MG63 (cell line): Measurements from ENCODE around the gene KCNK18. TPM values are rescaled to one million over a fixed set of nuclear protein-coding genes. Genes with fewer than 3 reads are reported as not detected.

Source experiments
- DNase-seq: peaks from one replicate; pipeline ENCODE4 v3.0.0-alpha.2; 2020
- H3K27me3 ChIP-seq: fragments of 250-450 bp; sonication (Bioruptor Pico); 2 replicates; pipeline ENCODE4 v1.5.1; 2020; ENCODE audit warnings: mild to moderate bottlenecking, moderate library complexity
- H3K36me3 ChIP-seq: fragments of 250-450 bp; sonication (Bioruptor Pico); 2 replicates; pipeline ENCODE4 v1.5.1; 2020; ENCODE audit warnings: mild to moderate bottlenecking, moderate library complexity
- H3K4me3 ChIP-seq: fragments of 250-450 bp; sonication (Bioruptor Pico); 2 replicates; pipeline ENCODE4 v1.5.1; 2020; ENCODE audit warnings: mild to moderate bottlenecking, moderate library complexity
- H3K9me3 ChIP-seq: fragments of 250-450 bp; sonication (Bioruptor Pico); 2 replicates; pipeline ENCODE4 v1.5.1; 2020; ENCODE audit warnings: mild to moderate bottlenecking, moderate library complexity
- total RNA-seq: library from RNA; depleted of rRNA; stranded (reverse); fragments of >200 nt; shearing (Covaris generic); gene quantifications from 2 replicates; pipeline ENCODE4 v1.2.3, GENCODE V29; 2014; ENCODE audit warnings: low replicate concordance; rRNA removed

KCNK18 gene
- total RNA-seq, result not detected in 2 replicates

DNA sequence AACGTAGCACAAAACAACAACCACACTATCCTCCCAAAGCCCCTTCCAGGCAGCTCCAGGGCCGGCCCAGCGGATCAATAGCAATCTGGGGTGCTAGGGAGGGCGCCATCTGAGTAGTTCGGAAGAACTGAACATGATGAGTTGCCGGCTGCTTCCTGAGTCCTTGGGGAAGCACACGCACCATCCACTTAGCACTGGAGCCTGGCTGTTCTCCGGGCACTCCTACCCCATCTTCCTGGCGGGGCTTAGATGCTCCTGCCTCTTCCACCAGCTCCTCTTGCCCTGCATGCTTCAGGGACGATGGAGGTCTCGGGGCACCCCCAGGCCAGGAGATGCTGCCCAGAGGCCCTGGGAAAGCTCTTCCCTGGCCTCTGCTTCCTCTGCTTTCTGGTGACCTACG lies at the start of gene KCNK18:
Gene KCNK18 (plus strand): TSS at position 301 of the 400 bp plus-strand sequence. CDS start 0 bp downstream, at position 301.
- Histone ChIP-seq H3K4me3 (no peak within 1 kb of the TSS), H3K36me3 (no peaks in the 10 kb centered on the region), H3K9me3 (no peaks in the 10 kb centered on the region), H3K27me3 (no peaks in the 10 kb centered on the region)
- no peak for DNase-seq

DNA sequence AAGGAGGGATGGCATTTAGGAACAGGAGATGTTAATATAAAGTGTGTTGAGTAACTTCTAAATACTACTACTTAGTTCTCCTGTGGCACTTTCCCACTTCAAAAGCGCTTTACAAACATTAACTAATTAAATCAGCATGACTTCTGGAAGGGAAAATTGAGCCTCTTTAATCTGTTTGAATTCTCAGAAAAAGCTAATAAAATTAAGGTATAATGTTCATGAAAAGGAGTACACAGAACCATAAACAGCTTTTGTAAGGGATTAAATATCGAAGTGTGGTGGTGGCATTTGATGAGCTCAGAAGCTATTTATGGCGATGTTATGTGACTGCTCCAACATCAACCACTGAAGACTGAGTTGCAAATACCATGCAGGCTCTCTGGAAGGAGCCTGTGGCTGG lies 49.0 kb upstream of the KCNK18 start:
- Histone ChIP-seq H3K9me3 (no peaks in the 10 kb centered on the region), H3K4me3 (no peak overlapping the region), H3K27me3 (peaks cover 16% of the 10 kb centered on the region), H3K36me3 (no peaks in the 10 kb centered on the region)
- DNase-seq, result no peak

- Histone ChIP-seq H3K9me3 (no peaks in the 10 kb centered on the region), H3K4me3 (no peak overlapping the region), H3K27me3 (no peaks in the 10 kb centered on the region), H3K36me3 (no peaks in the 10 kb centered on the region)
- no peak for DNase-seq
These were observed 44.6 kb upstream of the KCNK18 start for GRCh38 chr10:117152668-117153067.

DNA sequence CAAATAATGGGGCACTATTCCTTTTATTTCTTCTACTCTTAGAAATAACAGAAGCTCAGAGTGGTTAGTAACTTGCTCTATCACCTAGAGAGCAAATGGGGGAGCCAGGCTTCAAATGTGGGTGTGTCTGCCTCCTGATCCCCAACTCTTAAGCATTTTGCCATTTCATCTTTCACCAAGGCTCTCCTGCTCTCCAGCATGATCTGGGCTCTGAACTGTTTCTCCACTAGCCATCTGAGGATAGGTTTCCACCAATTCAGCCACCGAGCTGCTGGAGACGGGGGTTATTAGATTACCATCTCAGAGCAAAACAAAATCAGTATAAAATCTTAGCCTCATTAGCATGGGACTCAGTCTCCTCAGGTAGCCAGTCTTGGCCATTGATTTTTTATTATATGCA lies 39.0 kb upstream of the KCNK18 start:
- peaks cover 32% of the 10 kb centered on the region for H3K27me3 ChIP-seq
- no peaks in the 10 kb centered on the region for H3K9me3 ChIP-seq
- no peak for DNase-seq
- H3K4me3 ChIP-seq, result no peak overlapping the region
- H3K36me3 ChIP-seq, result no peaks in the 10 kb centered on the region

DNA sequence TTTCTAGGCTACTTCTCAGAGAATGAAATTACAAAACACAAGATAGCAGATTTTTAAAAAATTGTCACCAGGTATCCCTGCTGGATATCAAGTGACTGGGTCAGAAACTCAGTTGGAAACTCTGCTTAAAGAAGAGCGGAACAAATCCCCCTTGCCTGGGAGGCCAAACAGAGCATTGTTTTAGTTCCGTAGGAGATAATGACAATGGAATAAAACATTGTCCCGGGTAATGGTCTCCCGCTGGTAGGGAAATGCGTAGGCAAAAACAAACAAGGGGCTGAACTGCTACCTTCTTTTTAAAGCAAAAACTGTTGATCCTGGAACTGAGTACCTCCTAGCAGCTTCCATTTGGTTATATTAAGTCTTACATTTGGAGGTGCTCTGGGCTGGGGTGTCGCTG lies 37.9 kb upstream of the KCNK18 start:
- peaks cover 32% of the 10 kb centered on the region for H3K27me3 ChIP-seq
- DNase-seq, result no peak
- no peak overlapping the region for H3K4me3 ChIP-seq
- H3K9me3 ChIP-seq, result no peaks in the 10 kb centered on the region
- H3K36me3 ChIP-seq, result no peaks in the 10 kb centered on the region

- DNase-seq, result no peak
- Histone ChIP-seq H3K36me3 (no peaks in the 10 kb centered on the region), H3K27me3 (peaks cover 33% of the 10 kb centered on the region), H3K4me3 (no peak overlapping the region), H3K9me3 (no peaks in the 10 kb centered on the region)
These were observed 36.7 kb upstream of the KCNK18 start for GRCh38 chr10:117160567-117160966.

DNA sequence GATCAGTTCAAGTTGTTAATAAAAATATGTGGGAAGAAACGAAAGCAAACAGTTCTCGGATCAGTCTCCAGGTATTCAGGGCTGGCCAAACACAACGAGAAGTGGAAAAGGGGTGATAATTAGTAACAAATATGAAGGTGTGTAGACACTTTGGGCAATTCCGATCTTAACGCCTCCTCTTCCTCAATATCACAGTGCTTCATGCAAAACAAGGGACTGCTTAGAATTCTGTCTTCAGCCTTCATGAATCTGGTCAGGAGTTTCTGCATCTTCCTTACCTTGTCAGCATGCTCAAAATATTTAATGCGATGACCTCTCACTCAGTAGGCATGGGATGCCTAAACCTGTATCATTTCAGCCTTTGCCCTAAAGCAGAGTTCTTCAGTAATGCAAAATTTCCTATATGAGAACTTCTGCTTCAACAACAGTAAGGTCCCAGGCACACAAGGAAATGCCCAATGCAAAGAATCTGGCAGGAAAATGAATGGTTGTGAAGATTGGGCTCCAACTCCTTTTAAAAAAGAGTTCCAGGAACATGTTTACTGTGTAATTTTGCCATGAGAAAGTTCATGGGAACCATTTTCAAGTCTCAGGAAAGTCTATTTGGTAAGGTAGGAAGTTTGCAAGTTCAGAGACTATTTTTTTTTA lies 35.8 kb upstream of the KCNK18 start:
- DNase-seq, result no peak
- peaks cover 39% of the 10 kb centered on the region for H3K27me3 ChIP-seq
- H3K36me3 ChIP-seq, result no peaks in the 10 kb centered on the region
- H3K4me3 ChIP-seq, result no peak overlapping the region
- H3K9me3 ChIP-seq, result no peaks in the 10 kb centered on the region

- Histone ChIP-seq H3K27me3 (peaks cover 39% of the 10 kb centered on the region), H3K9me3 (no peaks in the 10 kb centered on the region), H3K36me3 (no peaks in the 10 kb centered on the region), H3K4me3 (peak overlapping the region; percentile 31)
- no peak for DNase-seq
These were observed 34.9 kb upstream of the KCNK18 start for GRCh38 chr10:117162093-117163060.

DNA sequence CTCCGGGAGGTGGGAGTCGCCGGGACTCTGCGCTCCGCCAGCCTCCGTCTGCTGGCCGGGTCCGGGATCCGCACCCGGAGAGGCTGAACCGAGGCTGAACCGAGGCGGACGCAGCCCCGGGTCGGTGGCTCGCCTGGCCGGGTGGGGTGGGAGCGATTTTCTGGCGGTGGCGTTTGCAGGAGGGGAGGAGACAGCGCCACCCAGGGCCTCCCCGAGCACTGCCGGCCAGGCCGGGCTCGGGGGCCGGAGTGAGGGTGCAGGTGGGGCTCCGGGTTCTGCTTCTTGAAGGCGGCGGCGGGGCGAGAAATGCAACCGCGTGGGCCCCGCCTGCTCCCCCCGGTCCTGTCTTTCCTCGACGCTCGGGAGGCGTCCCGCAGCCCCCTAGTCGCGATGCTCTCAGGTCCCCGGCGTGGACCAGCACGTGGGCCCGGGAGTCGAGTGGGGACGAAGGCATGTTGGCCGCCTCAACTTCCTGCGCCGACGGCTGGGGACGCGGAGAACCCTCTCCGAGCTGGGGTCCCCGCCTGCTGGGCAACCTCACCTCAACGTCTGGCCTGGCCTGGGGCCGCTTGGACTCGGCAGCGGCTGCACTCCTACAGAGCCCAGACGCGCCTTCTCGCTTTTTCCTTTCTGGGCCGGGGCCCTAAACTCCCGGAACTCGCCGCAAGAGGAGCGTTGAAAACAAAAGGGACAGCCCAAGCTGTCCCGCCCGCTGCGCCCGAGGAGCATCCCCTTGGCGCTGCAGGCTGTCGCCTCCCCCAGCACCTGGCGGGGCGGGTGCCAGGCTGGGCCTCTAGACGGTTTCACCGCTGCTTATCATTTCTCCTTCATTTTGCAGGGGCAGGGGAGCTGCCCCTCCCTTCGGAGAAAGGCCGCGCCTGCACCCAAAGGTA lies 34.0 kb upstream of the KCNK18 start:
- no peaks in the 10 kb centered on the region for H3K9me3 ChIP-seq
- DNase-seq, result peak; percentile 26
- no peaks in the 10 kb centered on the region for H3K36me3 ChIP-seq
- peak overlapping the region; percentile 31 for H3K4me3 ChIP-seq
- H3K27me3 ChIP-seq, result peaks cover 38% of the 10 kb centered on the region

GRCh38 chr10:117163954-117164548 lies 33.2 kb upstream of the KCNK18 start:
- H3K27me3 ChIP-seq, result peaks cover 36% of the 10 kb centered on the region
- H3K36me3 ChIP-seq, result no peaks in the 10 kb centered on the region
- DNase-seq, result no peak

DNA sequence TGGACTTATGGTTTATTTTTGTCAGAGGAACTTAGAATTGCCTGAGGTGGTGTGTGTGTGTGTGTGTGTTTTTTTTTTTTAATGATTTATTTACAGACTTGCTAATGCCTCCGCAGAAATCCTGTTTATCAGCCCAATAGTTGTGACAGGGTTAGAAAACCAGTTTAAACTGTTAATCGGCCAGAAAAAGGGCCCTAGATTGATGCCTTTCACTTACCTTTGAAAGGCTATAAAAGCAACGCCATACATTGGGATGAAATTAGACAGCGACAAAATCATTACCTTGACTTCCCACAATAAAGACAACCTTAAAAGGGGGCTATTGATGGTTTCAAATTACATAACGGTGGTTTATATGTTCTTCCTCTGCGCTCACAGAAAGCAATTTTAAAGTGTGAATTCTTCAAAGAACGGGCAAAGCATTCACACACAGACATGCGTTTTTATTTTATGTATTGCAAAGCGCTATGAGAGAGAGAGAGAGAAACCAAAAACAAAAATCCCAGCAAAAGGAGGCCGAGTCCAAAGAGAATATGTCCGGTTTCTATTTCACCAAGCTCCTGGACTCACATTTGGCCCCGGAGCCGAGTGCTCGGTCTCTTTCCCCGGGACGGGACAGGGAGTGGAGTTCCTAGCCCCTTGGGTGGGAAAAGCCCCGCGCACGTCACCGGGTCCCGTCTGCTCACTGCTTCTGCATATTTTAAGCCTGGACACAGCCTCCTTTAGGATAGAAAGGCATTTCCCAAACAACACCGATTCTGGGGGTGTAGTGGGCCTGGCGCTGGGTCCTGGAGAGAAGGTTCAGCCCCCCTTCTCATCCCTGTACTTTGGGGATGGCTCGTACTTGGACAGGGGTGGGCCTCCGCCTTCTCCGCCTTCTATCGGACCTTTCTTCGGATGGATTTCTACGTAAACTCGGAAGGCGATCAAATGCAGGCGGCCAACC lies 32.4 kb upstream of the KCNK18 start:
- H3K27me3 ChIP-seq, result peaks cover 30% of the 10 kb centered on the region
- H3K36me3 ChIP-seq, result no peaks in the 10 kb centered on the region
- H3K9me3 ChIP-seq, result no peaks in the 10 kb centered on the region
- H3K4me3 ChIP-seq, result no peak overlapping the region
- DNase-seq, result no peak

More at GRCh38 chr10:117163954-117164548, 33.2 kb upstream of the KCNK18 start:
- Histone ChIP-seq H3K4me3 (no peak overlapping the region), H3K9me3 (no peaks in the 10 kb centered on the region)

DNA sequence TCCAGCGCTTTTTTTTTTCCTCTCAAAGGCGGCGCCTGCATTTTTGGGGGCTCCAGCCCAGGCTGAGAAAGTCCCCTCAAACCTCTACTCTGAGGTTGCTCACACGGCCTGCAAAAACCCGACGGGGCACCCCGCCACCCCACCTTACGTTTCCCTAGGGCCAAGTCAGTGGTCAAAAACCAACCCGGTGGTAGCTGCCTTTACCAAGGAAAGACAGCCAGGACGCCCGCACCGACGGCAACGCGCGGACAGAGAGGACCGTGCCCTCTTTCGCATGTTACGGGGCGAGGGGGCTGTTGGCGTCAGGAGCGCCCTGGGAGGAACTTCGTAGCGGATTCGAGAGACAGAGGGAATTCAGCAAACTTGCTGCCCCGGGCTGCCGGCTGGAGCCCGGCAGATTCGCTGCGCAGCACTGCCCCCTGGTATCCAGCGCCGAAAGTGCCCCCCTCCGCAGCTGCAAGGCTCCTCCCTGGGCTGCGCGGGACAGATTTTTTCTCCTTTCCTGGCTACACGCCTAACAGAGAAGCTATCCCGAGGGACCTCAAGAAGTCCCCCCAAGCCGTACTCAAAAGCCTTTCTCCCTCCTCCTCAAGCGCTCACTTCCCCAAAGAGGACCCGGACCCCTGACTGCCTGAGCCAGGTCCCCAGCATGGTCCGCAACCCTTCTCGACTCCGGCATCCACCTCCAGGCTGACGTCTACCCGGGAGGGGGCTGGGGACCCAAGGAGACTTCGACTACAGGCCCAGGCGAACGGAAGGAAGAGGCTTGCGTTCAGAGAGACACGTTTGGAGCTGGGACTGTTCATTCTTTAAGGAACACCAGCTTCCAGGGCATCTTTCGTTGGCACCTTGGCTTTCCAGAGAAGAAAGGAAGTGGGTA lies 31.5 kb upstream of the KCNK18 start:
- H3K27me3 ChIP-seq, result peaks cover 25% of the 10 kb centered on the region
- H3K36me3 ChIP-seq, result no peaks in the 10 kb centered on the region
- no peaks in the 10 kb centered on the region for H3K9me3 ChIP-seq
- no peak overlapping the region for H3K4me3 ChIP-seq
- peak; percentile 65 for DNase-seq

GRCh38 chr10:117166418-117167345 lies 30.6 kb upstream of the KCNK18 start:
- H3K9me3 ChIP-seq, result no peaks in the 10 kb centered on the region
- no peak overlapping the region for H3K4me3 ChIP-seq
- peaks cover 22% of the 10 kb centered on the region for H3K27me3 ChIP-seq
- DNase-seq, result no peak
- H3K36me3 ChIP-seq, result no peaks in the 10 kb centered on the region

DNA sequence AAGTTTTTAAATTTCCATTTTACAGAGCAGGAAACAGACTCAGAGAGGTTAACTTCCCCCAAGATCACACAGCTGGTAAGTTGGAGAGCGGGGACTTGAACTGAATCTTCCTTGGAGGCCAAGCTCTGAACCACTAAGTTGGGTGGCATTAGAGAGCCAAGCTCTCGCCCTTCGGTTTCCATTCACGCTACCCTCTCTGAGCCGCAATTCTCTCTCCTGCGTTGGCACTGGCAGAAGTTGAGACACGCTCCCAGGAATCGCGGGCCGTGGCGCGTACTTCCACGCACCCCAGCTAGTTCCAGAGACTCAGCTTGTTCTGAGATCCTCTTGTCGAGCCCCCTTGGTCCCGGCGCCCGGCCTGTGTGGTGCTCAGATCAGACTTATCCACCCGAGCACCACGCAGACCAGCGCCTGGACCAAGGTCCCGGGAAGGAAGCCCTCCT lies 29.9 kb upstream of the KCNK18 start:
- Histone ChIP-seq H3K36me3 (no peaks in the 10 kb centered on the region), H3K27me3 (peaks cover 22% of the 10 kb centered on the region), H3K9me3 (no peaks in the 10 kb centered on the region), H3K4me3 (no peak overlapping the region)
- no peak for DNase-seq
